Endometrial microvascular endothelial cells (primary cell): ENCODE results near the gene NPC2. TPM values are rescaled to one million over a fixed set of nuclear protein-coding genes. Genes with fewer than 3 reads are reported as not detected.

Experiments
- in situ Hi-C: cut with HindIII; loops from 2 replicates; pipeline ENCODE4 v1.10.0; 2017; ENCODE audit warnings: low sequenced_read_pairs, low pct_unique_long_range_greater_than_20kb; ENCODE audit errors: inconsistent ontology term
- total RNA-seq: library from RNA; depleted of rRNA; stranded (reverse); fragments of >200 nt; gene quantifications from one replicate; pipeline ENCODE4 v1.2.3, GENCODE V29; 2015; ENCODE audit errors: inconsistent ontology term

Gene NPC2
- total RNA-seq, 1 donor from 2014 or later: 942 TPM

DNA sequence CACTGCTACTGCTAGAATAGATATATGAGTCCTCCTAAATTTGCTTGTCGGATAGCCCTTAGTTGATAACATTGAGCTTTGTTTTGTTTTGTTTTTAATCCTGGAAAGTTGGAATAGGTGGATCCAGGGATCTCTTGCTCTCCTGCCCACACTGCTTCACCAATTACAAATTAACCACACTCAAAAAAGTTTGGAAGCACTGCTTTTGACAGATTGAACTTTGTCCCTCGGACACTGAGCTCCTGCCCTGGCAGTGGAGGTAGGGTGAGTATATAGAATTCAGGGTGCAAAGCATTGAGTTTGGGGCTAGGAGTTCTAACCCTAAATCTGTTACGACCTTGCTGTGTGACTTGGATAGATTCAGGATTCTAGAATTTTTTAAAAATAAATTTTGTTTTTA is 52.0 kb downstream of the NPC2 start:
- in situ Hi-C loops: no loop called here

DNA sequence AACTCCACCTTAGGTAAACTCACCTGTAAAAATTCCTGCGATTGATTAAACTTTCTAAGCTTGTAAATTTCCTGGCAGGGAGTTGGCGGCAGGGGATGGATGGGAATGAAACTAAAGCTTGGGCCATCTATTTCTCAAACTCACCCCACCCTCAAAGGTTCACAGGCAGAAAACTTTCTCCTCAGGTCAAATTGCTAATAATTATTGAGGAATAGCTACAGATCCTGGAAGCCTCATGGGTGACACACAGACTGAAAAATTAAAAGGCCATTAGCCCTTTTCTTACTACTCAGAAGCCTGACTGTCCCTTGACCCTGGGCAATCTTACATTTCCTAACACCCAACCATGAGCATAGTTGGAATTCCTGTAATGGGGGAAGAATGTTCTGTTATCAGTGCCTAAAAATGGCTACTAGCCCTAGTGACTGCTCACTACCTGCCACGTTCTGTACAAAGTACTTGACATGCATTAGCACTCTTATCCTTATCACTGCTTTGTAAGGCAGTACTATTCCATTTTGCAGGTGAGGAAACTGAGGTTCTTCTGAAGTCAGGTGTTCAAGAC is 54.7 kb downstream of the NPC2 start:
- in situ Hi-C loops: no loop called here

GRCh38 chr14:74437496-74438053 is 55.5 kb downstream of the NPC2 start:
- in situ Hi-C loops: no loop called here

DNA sequence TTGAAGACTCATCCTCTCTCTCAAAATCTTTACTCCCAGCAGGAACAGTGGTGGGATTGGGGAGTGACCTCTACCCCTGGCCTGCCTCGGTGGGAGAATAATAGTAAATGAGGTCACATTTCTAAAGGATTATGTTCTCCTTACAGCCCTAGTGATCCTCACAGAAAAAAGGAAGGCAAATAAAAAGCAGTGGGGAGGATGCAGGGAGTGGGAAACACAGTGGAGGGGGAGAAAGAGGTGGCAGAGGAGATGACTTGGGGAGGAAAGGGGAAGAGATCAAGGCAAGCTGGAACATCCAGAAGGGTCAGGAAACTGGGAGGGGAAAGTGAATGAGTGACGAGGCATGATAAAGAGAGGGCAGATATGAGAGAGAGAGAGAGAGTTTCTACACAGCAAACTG is 58.8 kb downstream of the NPC2 start:
- in situ Hi-C loops: no loop called here

- in situ Hi-C loops: no loop called here
Measured at GRCh38 chr14:74429991-74430390, 63.1 kb downstream of the NPC2 start.

Other genes with a start within 250 kb of the NPC2 start
- 42.4 TPM for gene ABCD4, start 190.4 kb downstream of the NPC2 start, total RNA-seq
- not detected for gene VRTN, start 144.8 kb downstream of the NPC2 start, total RNA-seq
- not detected for gene SYNDIG1L, start 67.1 kb downstream of the NPC2 start, total RNA-seq
- gene ISCA2, start 460 bp upstream of the NPC2 start, total RNA-seq: 12.0 TPM
- gene LTBP2, start 118.9 kb upstream of the NPC2 start, total RNA-seq: 177 TPM
- gene AREL1, start 219.8 kb upstream of the NPC2 start, total RNA-seq: 38.0 TPM
- gene FCF1, start 219.8 kb upstream of the NPC2 start, total RNA-seq: 36.3 TPM